ENCODE measurements around the gene COL24A1. TPM values are rescaled to one million over a fixed set of nuclear protein-coding genes. Genes with fewer than 3 reads are reported as not detected.

Gene COL24A1
- total and polyA plus RNA-seq, 2 donors (not counting 1 experiment from before 2014, with no cell fraction given), result not detected

GRCh38 chr1:85806236-85806965, 350.2 kb downstream of the COL24A1 start:
- peaks cover 4% of the 10 kb centered on the region for H3K9me3 Mint-ChIP-seq (ENCODE audit: insufficient read depth)
- no peaks in the 10 kb centered on the region for H3K36me3 ChIP-seq (replicated peaks in 1 of 2; ENCODE audit: control extremely low read depth in 1 of 2, control insufficient read depth in 1 of 2, extremely low read depth in 1 of 2, insufficient read depth in 2 of 2, low read length in 1 of 2)
- no peak overlapping the region for H3K9ac ChIP-seq (ENCODE audit: low read length)
- ATAC-seq (ENCODE audit: low read depth), result no peak
- ChIA-PET CTCF (no interaction called here), POLR2A (no interaction called here)
- no peaks in the 10 kb centered on the region for H3K4me1 ChIP-seq (ENCODE audit: control insufficient read depth in 2 of 2, insufficient read depth in 2 of 2, low read length in 2 of 2)
- no peaks in the 10 kb centered on the region for H3K27me3 Mint-ChIP-seq
- no peak overlapping the region for H3K4me3 Mint-ChIP-seq
- no peaks in the 10 kb centered on the region for H3K79me2 ChIP-seq (ENCODE audit: control insufficient read depth, insufficient read depth, low read length)
- no peaks in the 10 kb centered on the region for H4K20me1 ChIP-seq (ENCODE audit: control insufficient read depth, insufficient read depth, low read length, poor library complexity, severe bottlenecking)
- TF ChIP-seq CTCF (IDR thresholded peaks at IDR 0.05) (no peak), EZH2 (IDR thresholded peaks at IDR 0.05; ENCODE audit: borderline replicate concordance, insufficient read depth, low read depth, low read length, poor library complexity, severe bottlenecking) (no peak)
- no peaks in the 10 kb centered on the region for H3K27me3 ChIP-seq (replicated peaks in 1 of 4; ENCODE audit: control extremely low read depth in 1 of 4, control insufficient read depth in 3 of 4, insufficient read depth in 4 of 4, low read length in 3 of 4)
- intact Hi-C loops (cut with micrococcal nuclease), result no loop called here
- H3K27ac Mint-ChIP-seq, result no peak overlapping the region
- DNase-seq, result no peak
- no peak overlapping the region for H3K4me2 ChIP-seq (replicated peaks; ENCODE audit: low read depth, low read length, poor library complexity, severe bottlenecking)
- no peaks in the 10 kb centered on the region for H3K9me3 ChIP-seq (ENCODE audit: control extremely low read depth in 1 of 3, control insufficient read depth in 2 of 3, insufficient read depth in 1 of 3, low read length in 2 of 3)
- H3K27ac ChIP-seq (ENCODE audit: low read length in 2 of 2), result no peak overlapping the region
- H2AFZ ChIP-seq (ENCODE audit: insufficient read depth, low read depth, low read length, poor library complexity, severe bottlenecking), result no peak overlapping the region
- 83% methylated on average over 1 of the region's 1 CpG for WGBS (ENCODE audit: insufficient coverage)
- no peaks in the 10 kb centered on the region for H3K4me1 Mint-ChIP-seq
- no peak overlapping the region for H3K4me3 ChIP-seq (ENCODE audit: control extremely low read depth in 1 of 5, extremely low read depth in 1 of 5, insufficient read depth in 1 of 5, low read depth in 2 of 5, low read length in 4 of 5)

- no peak overlapping the region for H3K4me3 Mint-ChIP-seq
- no CpG with 5 or more reads among the region's 1 CpG for WGBS (ENCODE audit: insufficient coverage)
- Histone ChIP-seq H3K4me2 (replicated peaks; ENCODE audit: low read depth, low read length, poor library complexity, severe bottlenecking) (no peak overlapping the region), H3K27me3 (replicated peaks in 1 of 4; ENCODE audit: control extremely low read depth in 1 of 4, control insufficient read depth in 3 of 4, insufficient read depth in 4 of 4, low read length in 3 of 4) (no peaks in the 10 kb centered on the region), H3K4me3 (ENCODE audit: control extremely low read depth in 1 of 5, extremely low read depth in 1 of 5, insufficient read depth in 1 of 5, low read depth in 2 of 5, low read length in 4 of 5) (no peak overlapping the region), H3K79me2 (ENCODE audit: control insufficient read depth, insufficient read depth, low read length) (no peaks in the 10 kb centered on the region), H3K27ac (ENCODE audit: low read length in 2 of 2) (no peak overlapping the region), H3K4me1 (ENCODE audit: control insufficient read depth in 2 of 2, insufficient read depth in 2 of 2, low read length in 2 of 2) (no peaks in the 10 kb centered on the region), H3K36me3 (replicated peaks in 1 of 2; ENCODE audit: control extremely low read depth in 1 of 2, control insufficient read depth in 1 of 2, extremely low read depth in 1 of 2, insufficient read depth in 2 of 2, low read length in 1 of 2) (no peaks in the 10 kb centered on the region), H3K9me3 (ENCODE audit: control extremely low read depth in 1 of 3, control insufficient read depth in 2 of 3, insufficient read depth in 1 of 3, low read length in 2 of 3) (no peaks in the 10 kb centered on the region), H4K20me1 (ENCODE audit: control insufficient read depth, insufficient read depth, low read length, poor library complexity, severe bottlenecking) (no peaks in the 10 kb centered on the region), H3K9ac (ENCODE audit: low read length) (no peak overlapping the region), H2AFZ (ENCODE audit: insufficient read depth, low read depth, low read length, poor library complexity, severe bottlenecking) (no peak overlapping the region)
- ATAC-seq (ENCODE audit: low read depth) (no peak), DNase-seq (no peak)
- no peak overlapping the region for H3K27ac Mint-ChIP-seq
- ChIA-PET POLR2A (no interaction called here), CTCF (no interaction called here)
- H3K4me1 Mint-ChIP-seq, result no peaks in the 10 kb centered on the region
- no peaks in the 10 kb centered on the region for H3K27me3 Mint-ChIP-seq
- TF ChIP-seq CTCF (IDR thresholded peaks at IDR 0.05), result no peak
- TF ChIP-seq EZH2 (IDR thresholded peaks at IDR 0.05; ENCODE audit: borderline replicate concordance, insufficient read depth, low read depth, low read length, poor library complexity, severe bottlenecking), result no peak
- intact Hi-C loops (cut with micrococcal nuclease), result no loop called here
- peaks cover 1% of the 10 kb centered on the region for H3K9me3 Mint-ChIP-seq (ENCODE audit: insufficient read depth)
These were observed 355.1 kb downstream of the COL24A1 start for GRCh38 chr1:85801520-85801919.
